ENCODE data around the gene TTC34.

DNA sequence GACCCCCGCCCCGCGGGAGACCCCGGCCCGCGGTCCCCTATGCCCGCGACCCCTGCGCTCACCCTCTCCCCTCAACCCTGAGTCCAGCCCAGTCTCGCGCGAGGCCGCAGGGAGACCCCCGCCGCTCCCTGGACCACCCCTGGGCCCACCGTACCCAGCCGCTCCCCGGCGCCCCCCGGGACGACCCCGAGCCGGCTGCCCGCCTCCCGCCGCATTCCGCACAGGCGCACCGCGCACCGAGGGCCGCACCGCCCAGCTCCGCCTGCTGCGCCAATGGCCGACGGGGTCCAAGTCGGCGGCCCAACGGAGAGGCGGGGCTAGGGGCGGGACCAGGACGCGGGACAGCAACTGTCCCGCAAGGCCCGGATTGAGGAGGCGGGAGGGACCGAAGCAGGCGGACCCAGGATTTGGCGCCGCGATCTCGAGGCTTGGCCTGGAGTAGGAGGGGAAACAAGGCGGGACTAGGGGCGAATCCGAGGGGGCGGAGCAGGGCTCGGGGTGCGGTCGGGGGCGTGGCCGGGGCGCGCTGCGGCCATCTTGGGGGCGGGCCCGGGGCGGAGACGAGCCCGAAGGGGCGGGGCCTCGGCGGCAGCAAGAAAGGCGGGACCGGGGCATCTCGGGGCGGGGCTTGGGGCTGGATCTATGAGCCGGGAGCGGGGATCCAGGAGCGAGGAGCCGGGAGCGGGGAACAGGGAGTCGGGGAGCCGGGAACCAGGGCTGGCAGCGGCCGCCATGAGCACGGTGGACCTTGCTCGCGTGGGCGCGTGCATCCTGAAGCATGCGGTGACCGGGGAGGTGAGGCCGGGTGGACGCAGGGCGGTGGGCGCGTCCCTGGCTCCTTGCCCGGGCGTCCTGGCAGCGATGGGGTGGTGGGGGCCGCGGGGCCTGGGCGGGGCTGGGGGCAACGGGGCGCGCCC is 215.1 kb downstream of the TTC34 start, which contains the start of gene PRXL2B:
- peak; percentile 90 for TF ChIP-seq POLR2A (IDR thresholded peaks at IDR 0.05)
- TF ChIP-seq, protein P1, sequence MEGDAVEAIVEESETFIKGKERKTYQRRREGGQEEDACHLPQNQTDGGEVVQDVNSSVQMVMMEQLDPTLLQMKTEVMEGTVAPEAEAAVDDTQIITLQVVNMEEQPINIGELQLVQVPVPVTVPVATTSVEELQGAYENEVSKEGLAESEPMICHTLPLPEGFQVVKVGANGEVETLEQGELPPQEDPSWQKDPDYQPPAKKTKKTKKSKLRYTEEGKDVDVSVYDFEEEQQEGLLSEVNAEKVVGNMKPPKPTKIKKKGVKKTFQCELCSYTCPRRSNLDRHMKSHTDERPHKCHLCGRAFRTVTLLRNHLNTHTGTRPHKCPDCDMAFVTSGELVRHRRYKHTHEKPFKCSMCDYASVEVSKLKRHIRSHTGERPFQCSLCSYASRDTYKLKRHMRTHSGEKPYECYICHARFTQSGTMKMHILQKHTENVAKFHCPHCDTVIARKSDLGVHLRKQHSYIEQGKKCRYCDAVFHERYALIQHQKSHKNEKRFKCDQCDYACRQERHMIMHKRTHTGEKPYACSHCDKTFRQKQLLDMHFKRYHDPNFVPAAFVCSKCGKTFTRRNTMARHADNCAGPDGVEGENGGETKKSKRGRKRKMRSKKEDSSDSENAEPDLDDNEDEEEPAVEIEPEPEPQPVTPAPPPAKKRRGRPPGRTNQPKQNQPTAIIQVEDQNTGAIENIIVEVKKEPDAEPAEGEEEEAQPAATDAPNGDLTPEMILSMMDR (IDR thresholded peaks at IDR 0.05), result no peak
